Activated CD8-positive, alpha-beta memory T cell treated with anti-CD3 and anti-CD28 coated beads for 24 hours (primary cell): Measurements from ENCODE around the gene ANKRD6.
"Not testable (repeated sequence)": the region's sequence is repeated elsewhere in the genome, so short reads cannot be mapped to it uniquely, and the experiment has no call there.

Experiments
- DNase-seq: peaks from one replicate; pipeline ENCODE4 v3.0.0-alpha.2; 2020

The ANKRD6 gene

GRCh38 chr6:89611666-89612065, 178.7 kb downstream of the ANKRD6 start:
- peak; percentile 37 for DNase-seq

- DNase-seq = peak; percentile 47
These were observed 179.2 kb downstream of the ANKRD6 start for GRCh38 chr6:89612121-89612520.

- peak; percentile 37 for DNase-seq
These were observed 180.8 kb downstream of the ANKRD6 start for GRCh38 chr6:89613790-89614189.

DNA sequence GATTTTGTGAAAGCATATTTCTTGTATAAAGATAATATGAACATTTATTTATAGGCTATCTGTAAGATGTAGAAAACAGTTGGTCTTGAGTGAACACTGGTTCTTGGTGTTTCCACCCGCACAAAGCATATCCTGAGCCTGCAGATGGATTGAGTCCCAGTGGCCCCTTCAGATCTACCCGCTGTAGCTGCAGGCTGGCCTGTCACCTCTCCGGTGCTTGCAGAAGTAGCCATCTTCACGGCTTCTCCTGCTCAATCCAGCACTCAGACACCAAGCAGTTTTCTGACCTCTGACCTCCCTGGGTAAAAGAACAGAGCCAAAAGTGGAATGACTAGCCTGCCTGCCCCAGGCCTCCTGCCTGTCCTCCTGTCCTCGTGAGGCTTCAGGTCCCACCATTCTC, 182.9 kb downstream of the ANKRD6 start:
- peak; percentile 17 for DNase-seq

DNA sequence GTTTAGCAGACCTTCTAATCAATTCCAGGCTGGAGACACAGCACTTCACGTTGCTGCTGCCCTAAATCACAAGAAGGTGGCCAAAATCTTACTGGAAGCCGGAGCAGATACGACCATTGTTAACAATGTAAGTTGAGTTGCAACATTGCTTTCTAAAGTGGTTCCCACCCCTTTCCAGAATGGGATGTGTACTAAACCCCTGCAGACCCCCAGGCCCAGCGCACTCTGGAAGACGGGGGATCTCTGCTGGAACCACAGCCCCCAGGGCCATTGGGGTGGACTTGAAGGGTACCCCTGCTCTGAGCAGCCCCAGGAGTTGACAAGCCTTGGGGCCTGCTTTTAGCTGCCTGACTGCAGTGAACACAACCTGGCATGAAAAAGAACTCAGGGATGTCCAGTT, 183.6 kb downstream of the ANKRD6 start:
- no peak for DNase-seq

DNA sequence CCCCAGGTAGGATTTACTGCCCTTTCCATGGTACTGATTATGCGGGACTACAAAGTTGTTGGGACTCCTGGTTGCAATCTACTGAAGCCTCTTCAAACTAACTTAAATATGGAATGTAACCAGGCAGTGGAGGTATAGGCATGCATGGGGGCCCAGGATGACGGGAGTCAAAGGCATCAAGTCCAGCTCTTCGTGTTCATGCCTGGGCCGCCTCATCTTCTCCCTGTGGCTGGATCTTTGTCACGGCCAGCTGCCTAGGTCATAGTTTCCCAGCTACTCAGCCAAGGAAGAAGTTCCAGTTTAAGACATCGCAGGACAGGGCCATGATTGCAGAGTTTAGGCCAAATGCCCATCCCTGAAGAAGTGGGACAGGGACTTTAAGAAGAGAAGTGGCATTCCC, 185.1 kb downstream of the ANKRD6 start:
- peak; percentile 24 for DNase-seq

DNA sequence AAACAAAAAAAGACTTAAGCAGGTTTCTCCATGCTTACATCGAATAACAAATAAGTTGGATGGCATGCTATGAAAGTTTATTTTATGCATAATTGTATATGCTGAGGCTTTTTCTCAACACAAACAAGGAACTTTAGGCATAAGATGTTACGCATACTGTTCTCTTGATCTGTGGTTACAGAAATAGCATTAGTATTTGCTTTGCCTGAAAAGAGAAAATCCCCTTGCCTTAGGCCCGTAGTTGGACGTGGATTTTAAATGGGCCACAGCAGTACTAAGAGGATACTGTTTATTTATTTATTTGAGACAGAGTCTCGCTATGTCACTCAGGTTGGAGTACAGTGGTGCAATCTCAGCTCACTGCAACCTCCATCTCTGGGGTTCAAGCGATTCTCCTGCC, 186.6 kb downstream of the ANKRD6 start:
- no peak for DNase-seq

- DNase-seq = no peak
These were observed 190.8 kb downstream of the ANKRD6 start for GRCh38 chr6:89623749-89624148.

GRCh38 chr6:89630488-89630887, 197.5 kb downstream of the ANKRD6 start:
- DNase-seq = no peak

GRCh38 chr6:89636412-89636811, 203.5 kb downstream of the ANKRD6 start:
- not testable (repeated sequence) for DNase-seq

- DNase-seq = peak; percentile 58
These were observed 205.0 kb downstream of the ANKRD6 start for GRCh38 chr6:89637960-89638319.

GRCh38 chr6:89638320-89639195, 205.6 kb downstream of the ANKRD6 start, which contains the start of gene LYRM2:
Gene LYRM2 (minus strand): TSS chr6:89638747. CDS start chr6:89638716, 31 bp downstream.
- peak; percentile 97 for DNase-seq

GRCh38 chr6:89640804-89641203, 207.9 kb downstream of the ANKRD6 start:
- DNase-seq = no peak

DNA sequence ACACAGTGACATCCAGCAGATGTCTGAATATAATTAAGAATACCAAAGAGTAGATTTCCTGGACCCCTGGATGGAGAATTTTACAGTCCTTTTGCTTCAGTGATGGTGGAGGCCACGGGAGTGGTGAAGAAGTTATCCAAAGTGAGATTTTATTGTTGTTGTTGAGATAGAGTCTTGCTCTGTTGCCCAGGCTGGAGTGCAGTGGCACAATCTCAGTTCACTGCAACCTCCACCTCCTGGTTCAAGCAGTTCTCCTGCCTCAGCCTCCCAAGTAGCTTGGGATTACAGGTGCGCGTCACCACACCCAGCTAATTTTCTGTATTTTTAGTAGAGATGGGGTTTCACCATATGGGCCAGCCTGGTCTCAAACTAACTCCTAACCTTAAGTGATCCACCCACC, 208.6 kb downstream of the ANKRD6 start:
- DNase-seq = not testable (repeated sequence)

DNA sequence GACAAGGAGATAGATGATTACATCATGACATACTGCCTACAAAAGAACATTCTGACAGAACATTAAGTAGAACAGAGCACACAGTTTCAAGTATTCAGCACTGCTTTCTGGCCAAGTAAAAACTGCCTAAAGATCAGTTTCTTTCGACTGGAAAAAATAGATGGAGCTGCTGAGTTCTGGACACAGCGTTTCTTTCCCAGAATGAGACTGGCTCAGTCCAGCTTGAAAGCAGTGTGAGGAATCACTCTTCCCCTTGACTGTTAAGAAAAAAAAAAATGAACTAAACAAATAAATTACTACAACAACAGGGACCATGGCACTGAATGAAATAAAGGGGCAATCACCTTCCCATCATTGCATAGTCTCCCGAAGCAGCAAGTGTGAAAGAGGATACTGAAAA, 210.0 kb downstream of the ANKRD6 start:
- DNase-seq = no peak

DNA sequence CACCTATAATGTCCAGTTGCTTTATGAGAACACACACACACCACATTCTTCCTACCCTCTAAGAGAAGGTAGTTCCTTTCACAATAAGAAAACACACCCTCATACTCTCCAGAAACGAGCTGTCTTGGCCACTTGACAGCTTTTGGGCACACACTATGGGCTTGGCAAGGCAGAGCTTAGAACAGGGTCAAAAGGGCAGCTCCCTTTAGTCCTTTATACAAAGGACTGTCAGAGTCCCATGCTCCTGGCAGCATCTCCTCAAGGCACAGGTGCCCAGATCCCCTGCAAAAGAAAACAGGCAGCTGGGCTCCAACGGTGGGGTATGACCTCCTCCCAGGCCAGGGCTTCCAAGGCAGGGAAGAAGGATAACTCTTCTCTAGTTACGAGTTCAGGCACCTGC, 210.5 kb downstream of the ANKRD6 start:
- DNase-seq = no peak

- DNase-seq = no peak
These were observed 211.9 kb downstream of the ANKRD6 start for GRCh38 chr6:89644864-89645263.

DNA sequence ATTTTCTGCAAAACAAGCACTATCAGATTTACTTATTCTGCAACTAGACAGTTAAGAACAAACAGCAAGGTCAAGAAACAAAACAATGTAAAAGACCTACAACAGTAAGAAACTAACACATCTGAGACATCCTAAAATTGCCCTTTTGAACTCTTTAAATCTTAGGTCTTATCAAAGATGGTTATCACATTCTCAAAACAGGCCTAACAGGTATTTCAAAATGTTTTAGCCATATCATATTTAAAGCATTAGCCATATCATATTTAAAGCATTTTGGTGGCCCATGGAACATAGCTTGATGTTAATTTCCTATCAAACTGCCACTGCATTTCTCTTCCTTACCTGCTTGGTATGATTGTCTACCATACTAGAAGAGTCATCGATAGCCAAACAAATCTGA, 216.7 kb downstream of the ANKRD6 start:
- DNase-seq = no peak

- DNase-seq = no peak
These were observed 217.6 kb downstream of the ANKRD6 start for GRCh38 chr6:89650579-89650978.

DNA sequence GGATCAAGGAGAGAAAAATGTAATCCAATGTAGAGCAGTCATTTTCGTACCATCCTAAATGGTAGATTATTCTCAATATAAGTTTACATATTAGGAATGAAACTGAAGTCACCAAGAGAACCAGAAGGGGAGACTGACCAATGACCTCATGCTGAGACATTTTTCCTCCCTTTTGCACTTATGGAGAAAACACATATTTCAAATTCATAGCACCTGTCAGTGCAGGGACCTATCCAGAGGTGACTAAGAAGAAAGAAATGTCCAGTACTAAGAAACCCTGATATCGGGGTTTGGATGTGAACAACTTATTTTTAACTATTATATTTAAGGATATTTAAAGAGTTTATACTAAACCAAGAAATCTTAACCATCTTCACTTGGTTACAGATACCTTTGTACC, 222.2 kb downstream of the ANKRD6 start:
- no peak for DNase-seq

- no peak for DNase-seq
These were observed 224.7 kb downstream of the ANKRD6 start for GRCh38 chr6:89657445-89658158.

- DNase-seq = no peak
These were observed 228.0 kb downstream of the ANKRD6 start for GRCh38 chr6:89660981-89661380.

DNA sequence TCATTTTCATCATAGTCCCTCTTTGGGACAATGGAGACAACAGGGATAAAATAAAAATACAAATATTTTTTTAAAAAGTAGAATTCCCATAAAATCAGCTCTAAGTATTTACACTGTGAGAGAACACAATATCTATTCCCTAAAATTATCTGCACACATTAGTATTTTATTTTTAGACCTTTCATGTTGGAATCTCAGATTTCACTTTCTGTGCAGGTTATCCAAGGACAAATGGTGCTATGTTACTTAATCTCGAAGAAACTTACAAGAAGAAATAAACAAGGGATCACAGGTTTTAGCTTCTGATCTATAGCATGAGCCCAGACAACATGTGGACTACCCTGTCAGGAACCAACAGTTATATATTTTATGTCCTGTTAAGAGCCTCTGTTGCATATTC, 228.6 kb downstream of the ANKRD6 start:
- no peak for DNase-seq

GRCh38 chr6:89662659-89663223, 229.8 kb downstream of the ANKRD6 start:
- DNase-seq = no peak
